Endodermal cell (in vitro differentiated cells): ENCODE measurements around the gene NF1. TPM values are rescaled to one million over a fixed set of nuclear protein-coding genes. Genes with fewer than 3 reads are reported as not detected.
"Not testable (repeated sequence)": the region's sequence is repeated elsewhere in the genome, so short reads cannot be mapped to it uniquely, and the experiment has no call there.

Experiments
- DNase-seq: peaks from one replicate; pipeline ENCODE4 v3.0.0-alpha.2; 2017
- H3K27ac ChIP-seq: 2 replicates; pipeline ENCODE4 v1.5.1; 2013; ENCODE audit warnings: mild to moderate bottlenecking, low read depth, low read length, moderate library complexity
- H3K27me3 ChIP-seq: 2 replicates; pipeline ENCODE4 v1.6.1; 2013; ENCODE audit warnings: mild to moderate bottlenecking, low read length, moderate library complexity; ENCODE audit not compliant: insufficient read depth, control insufficient read depth, poor library complexity, severe bottlenecking
- H3K36me3 ChIP-seq: 2 replicates; pipeline ENCODE4 v1.7.0; 2013; ENCODE audit warnings: mild to moderate bottlenecking, low read length, moderate library complexity; ENCODE audit not compliant: control insufficient read depth, insufficient read depth
- H3K4me1 ChIP-seq: one replicate; pipeline ENCODE4 v1.7.0; 2013; ENCODE audit warnings: low read length; ENCODE audit not compliant: control insufficient read depth, insufficient read depth
- H3K4me3 ChIP-seq: 2 replicates; pipeline ENCODE4 v1.5.1; 2013; ENCODE audit warnings: mild to moderate bottlenecking, low read length, moderate library complexity
- H3K9ac ChIP-seq: 2 replicates; pipeline ENCODE4 v1.6.1; 2013; ENCODE audit warnings: mild to moderate bottlenecking, low read length, moderate library complexity; ENCODE audit not compliant: poor library complexity, severe bottlenecking; ENCODE audit errors: extremely low read depth
- H3K9me3 ChIP-seq: 2 replicates; pipeline ENCODE4 v1.6.1; 2013; ENCODE audit warnings: mild to moderate bottlenecking, low read length, moderate library complexity; ENCODE audit not compliant: control insufficient read depth
- H3K27ac Mint-ChIP-seq: 2 replicates; pipeline ENCODE4 v1.8.0; 2020; ENCODE audit warnings: mixed read lengths
- H3K27me3 Mint-ChIP-seq: 2 replicates; pipeline ENCODE4 v1.8.0; 2021; ENCODE audit warnings: mild to moderate bottlenecking, mixed read lengths; ENCODE audit not compliant: insufficient read depth
- H3K36me3 Mint-ChIP-seq: 2 replicates; pipeline ENCODE4 v1.8.0; 2020; ENCODE audit warnings: low read depth, mixed read lengths
- H3K4me1 Mint-ChIP-seq: 2 replicates; pipeline ENCODE4 v1.8.0; 2020; ENCODE audit warnings: mixed read lengths
- H3K4me3 Mint-ChIP-seq: 2 replicates; pipeline ENCODE4 v1.8.0; 2020; ENCODE audit warnings: mild to moderate bottlenecking, moderate library complexity, mixed read lengths
- H3K9me3 Mint-ChIP-seq: 2 replicates; pipeline ENCODE4 v1.8.0; 2020; ENCODE audit warnings: mild to moderate bottlenecking, mixed read lengths
- WGBS, 2 experiments: methylation state at CpG; one replicate each; pipeline versions ENCODE4 v1.1.5 to v1.1.7; 2013; ENCODE audit warnings: missing lambda C conversion rate in 2 of 2, mixed read lengths in 1 of 2; ENCODE audit not compliant: insufficient coverage in 1 of 2, insufficient read length in 1 of 2; 5-methylcytosine and 5-hydroxymethylcytosine counted together
- total RNA-seq, 2 donors: library from RNA; stranded (reverse); fragmentation: NEBNext Ultra II Directional in 1 of 2; extraction: Animal tissue kit (Norgen Biotek cat#: 25700) in 1 of 2; gene quantifications; 2 replicates in 1 of 2; 3 replicates in 1 of 2; pipeline ENCODE4 v1.2.1, GENCODE V29; 2021
- TF ChIP-seq, protein P1 (sequence below): fragments of 200-600 bp; sonication (generic); conservative IDR thresholded peaks from 2 replicates; pipeline ENCODE4 v1.5.0; 2021; ENCODE audit warnings: antibody characterized with exemption, mild to moderate bottlenecking

The NF1 gene
- total RNA-seq, 2 donors from 2014 or later, result 61.9 to 69.3 TPM

DNA sequence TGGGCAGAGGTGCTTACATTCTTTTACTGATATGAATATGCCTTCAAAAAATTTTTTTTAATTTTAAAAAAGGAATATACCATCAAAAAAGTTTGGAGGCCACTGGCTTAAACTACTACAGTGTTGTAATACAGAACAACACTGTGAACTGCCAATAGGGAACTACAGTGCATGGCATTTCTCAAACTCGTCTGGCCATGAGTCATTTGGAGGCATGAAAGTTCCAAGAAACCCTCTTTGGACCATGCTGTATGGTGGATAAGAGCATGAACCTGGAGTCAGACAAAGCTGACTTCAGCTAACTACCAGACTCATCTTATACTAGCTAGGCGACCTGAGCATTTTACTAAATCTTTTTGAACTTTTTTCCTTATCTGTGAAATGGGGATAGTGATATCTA lies 9.2 kb upstream of the NF1 start:
- TF ChIP-seq, protein P1, sequence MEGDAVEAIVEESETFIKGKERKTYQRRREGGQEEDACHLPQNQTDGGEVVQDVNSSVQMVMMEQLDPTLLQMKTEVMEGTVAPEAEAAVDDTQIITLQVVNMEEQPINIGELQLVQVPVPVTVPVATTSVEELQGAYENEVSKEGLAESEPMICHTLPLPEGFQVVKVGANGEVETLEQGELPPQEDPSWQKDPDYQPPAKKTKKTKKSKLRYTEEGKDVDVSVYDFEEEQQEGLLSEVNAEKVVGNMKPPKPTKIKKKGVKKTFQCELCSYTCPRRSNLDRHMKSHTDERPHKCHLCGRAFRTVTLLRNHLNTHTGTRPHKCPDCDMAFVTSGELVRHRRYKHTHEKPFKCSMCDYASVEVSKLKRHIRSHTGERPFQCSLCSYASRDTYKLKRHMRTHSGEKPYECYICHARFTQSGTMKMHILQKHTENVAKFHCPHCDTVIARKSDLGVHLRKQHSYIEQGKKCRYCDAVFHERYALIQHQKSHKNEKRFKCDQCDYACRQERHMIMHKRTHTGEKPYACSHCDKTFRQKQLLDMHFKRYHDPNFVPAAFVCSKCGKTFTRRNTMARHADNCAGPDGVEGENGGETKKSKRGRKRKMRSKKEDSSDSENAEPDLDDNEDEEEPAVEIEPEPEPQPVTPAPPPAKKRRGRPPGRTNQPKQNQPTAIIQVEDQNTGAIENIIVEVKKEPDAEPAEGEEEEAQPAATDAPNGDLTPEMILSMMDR, result no peak
- WGBS, 2 experiments, result 75 to 91% methylated on average over 1 of the region's 2 CpGs
- Mint-ChIP-seq H3K27me3 (no peaks in the 10 kb centered on the region), H3K4me1 (no peaks in the 10 kb centered on the region), H3K36me3 (no peaks in the 10 kb centered on the region), H3K4me3 (no peak overlapping the region), H3K9me3 (no peaks in the 10 kb centered on the region), H3K27ac (no peak overlapping the region)
- Histone ChIP-seq H3K27ac (no peak overlapping the region), H3K4me1 (no peaks in the 10 kb centered on the region), H3K27me3 (no peaks in the 10 kb centered on the region), H3K9me3 (no peaks in the 10 kb centered on the region), H3K36me3 (no peaks in the 10 kb centered on the region), H3K4me3 (no peak overlapping the region), H3K9ac (no peak overlapping the region)
- DNase-seq, result no peak

DNA sequence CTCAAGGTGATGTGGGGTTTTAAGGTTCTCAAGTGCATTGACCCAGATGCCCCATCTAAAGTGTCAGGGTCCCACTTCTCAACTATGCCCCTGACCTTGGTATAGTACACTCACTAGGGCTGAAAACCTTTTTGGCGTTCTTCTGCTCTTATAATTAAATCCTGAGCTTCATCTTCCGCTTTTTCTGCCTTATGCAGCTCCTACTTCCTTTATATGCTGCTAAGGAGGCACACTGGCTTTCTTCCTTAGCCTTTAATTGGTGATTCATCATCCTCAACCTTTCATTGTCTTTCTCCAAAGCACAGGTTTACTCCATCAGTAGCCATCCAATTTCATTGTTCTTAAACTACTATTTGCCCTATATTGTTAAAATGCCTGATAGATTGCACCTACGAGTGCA lies 5.3 kb upstream of the NF1 start:
- 93 to 95% methylated on average over 3 of the region's 3 CpGs for WGBS, 2 experiments
- H3K27ac Mint-ChIP-seq, result no peak overlapping the region
- TF ChIP-seq, protein P1, result no peak

DNA sequence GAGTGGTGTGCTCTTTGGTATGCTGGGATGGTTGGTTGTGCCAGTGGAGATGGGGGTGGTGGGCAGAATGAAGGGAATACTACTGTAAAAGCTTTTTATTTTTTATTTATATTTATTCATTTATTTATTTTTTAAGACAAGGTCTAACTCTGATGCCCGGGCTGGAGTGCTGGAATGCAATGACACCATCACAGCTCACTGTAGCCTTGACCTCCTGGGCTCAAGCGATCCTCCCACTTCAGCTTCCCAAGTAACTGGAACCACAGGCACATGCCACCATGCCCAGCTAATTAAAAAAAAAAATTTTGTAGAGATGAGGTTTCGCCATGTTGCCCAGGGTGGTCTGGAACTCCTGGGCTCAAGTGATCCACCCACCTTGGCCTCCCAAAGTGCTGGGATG lies 4.1 kb upstream of the NF1 start:
- DNase-seq, H3K9me3 ChIP-seq, H3K27me3 ChIP-seq, H3K4me3 Mint-ChIP-seq, H3K4me3 ChIP-seq, H3K27ac Mint-ChIP-seq, H3K4me1 ChIP-seq, H3K27ac ChIP-seq, H3K9ac ChIP-seq, H3K27me3 Mint-ChIP-seq, H3K36me3 ChIP-seq, H3K36me3 Mint-ChIP-seq, H3K9me3 Mint-ChIP-seq, H3K4me1 Mint-ChIP-seq: not testable (repeated sequence)
- 85 to 96% methylated on average over 3 of the region's 3 CpGs for WGBS, 2 experiments

More for the DNA sequence above, 5.3 kb upstream of the NF1 start:
- no peak overlapping the region for H3K4me3 Mint-ChIP-seq
- Histone ChIP-seq H3K27ac (no peak overlapping the region), H3K27me3 (no peaks in the 10 kb centered on the region), H3K9ac (no peak overlapping the region), H3K9me3 (no peaks in the 10 kb centered on the region), H3K4me1 (no peaks in the 10 kb centered on the region), H3K36me3 (no peaks in the 10 kb centered on the region), H3K4me3 (no peak overlapping the region)
- peaks cover 6% of the 10 kb centered on the region for H3K36me3 Mint-ChIP-seq
- no peaks in the 10 kb centered on the region for H3K9me3 Mint-ChIP-seq
- H3K27me3 Mint-ChIP-seq, result no peaks in the 10 kb centered on the region
- peaks cover 6% of the 10 kb centered on the region for H3K4me1 Mint-ChIP-seq
- DNase-seq, result no peak

DNA sequence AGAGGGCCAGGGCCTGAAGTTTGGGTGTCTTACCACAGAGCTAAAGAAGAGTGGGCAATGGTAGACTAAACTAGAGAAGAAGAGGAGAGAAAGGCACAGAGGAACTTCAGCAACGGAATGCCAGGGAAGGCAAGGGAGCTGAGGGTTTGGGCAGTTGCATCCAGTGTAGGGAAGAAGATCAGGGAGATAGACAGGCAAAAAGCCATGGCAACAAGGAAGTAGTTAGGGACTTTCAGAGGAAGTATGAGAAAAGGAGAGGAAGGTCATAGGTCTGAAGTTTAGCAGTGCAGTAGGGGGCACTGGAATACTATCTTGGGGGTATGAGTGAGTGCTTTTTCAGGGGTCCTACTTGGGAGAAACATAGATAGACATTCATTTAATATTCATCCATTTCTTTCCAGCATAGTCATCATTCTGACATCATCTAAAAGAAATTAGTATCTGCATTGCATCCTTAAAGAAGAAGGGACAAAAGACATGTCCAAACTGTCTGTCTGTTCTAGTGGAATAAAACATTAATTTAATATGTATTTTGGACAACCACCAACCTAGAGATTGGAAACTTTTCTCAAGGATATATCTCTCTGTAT lies 2.2 kb upstream of the NF1 start:
- Histone ChIP-seq H3K9me3 (no peaks in the 10 kb centered on the region), H3K9ac (no peak overlapping the region), H3K4me1 (no peaks in the 10 kb centered on the region), H3K4me3 (no peak overlapping the region), H3K27me3 (no peaks in the 10 kb centered on the region), H3K27ac (no peak overlapping the region), H3K36me3 (no peaks in the 10 kb centered on the region)
- Mint-ChIP-seq H3K27ac (no peak overlapping the region), H3K9me3 (no peaks in the 10 kb centered on the region), H3K27me3 (no peaks in the 10 kb centered on the region), H3K4me3 (no peak overlapping the region), H3K4me1 (peaks cover 14% of the 10 kb centered on the region), H3K36me3 (peaks cover 6% of the 10 kb centered on the region)
- 90 to 91% methylated on average over 1 of the region's 1 CpG for WGBS, 2 experiments
- TF ChIP-seq, protein P1, result no peak
- no peak for DNase-seq
